ENCODE data around the gene CSTF2. TPM values are rescaled to one million over a fixed set of nuclear protein-coding genes. Genes with fewer than 3 reads are reported as not detected.

Gene CSTF2
- total RNA-seq, 3 donors from 2014 or later (not counting 1 experiment from before 2014, with no cell fraction given): 6.6 to 9.5 (median 8.3) TPM

- no peak overlapping the region for H3K27ac ChIP-seq (ENCODE audit: low read length)
- H3K4me1 ChIP-seq (ENCODE audit: control insufficient read depth, insufficient read depth, low read length): no peaks in the 10 kb centered on the region
- intact Hi-C loops (cut with micrococcal nuclease): no loop called here
- Mint-ChIP-seq H3K4me1 (no peaks in the 10 kb centered on the region), H3K4me3 (no peak overlapping the region), H3K9me3 (no peaks in the 10 kb centered on the region), H3K27me3 (ENCODE audit: low read depth in 2 of 2) (peaks cover 4 to 54% of the 10 kb centered on the region in 2 donors), H3K36me3 (no peaks in the 10 kb centered on the region), H3K27ac (no peak overlapping the region)
- no peaks in the 10 kb centered on the region for H3K27me3 ChIP-seq (ENCODE audit: control insufficient read depth, insufficient read depth, low read length)
- H3K4me3 ChIP-seq (ENCODE audit: low read length): no peak overlapping the region
- H3K36me3 ChIP-seq (ENCODE audit: control insufficient read depth, insufficient read depth, low read length): no peaks in the 10 kb centered on the region
- TF ChIP-seq CTCF (IDR thresholded peaks at IDR 0.05): no peak
- no peak for ATAC-seq
- no peaks in the 10 kb centered on the region for H3K9me3 ChIP-seq (ENCODE audit: control insufficient read depth, insufficient read depth, low read length)
- WGBS (ENCODE audit: insufficient coverage): 31% methylated on average over 4 of the region's 6 CpGs
- DNase-seq: no peak
Observed at GRCh38 chrX:100863326-100863864, 43.2 kb downstream of the CSTF2 start.

- TF ChIP-seq CTCF (IDR thresholded peaks at IDR 0.05): no peak
- H3K4me3 Mint-ChIP-seq: no peak overlapping the region
- no peaks in the 10 kb centered on the region for H3K36me3 Mint-ChIP-seq
- H3K4me1 Mint-ChIP-seq: no peaks in the 10 kb centered on the region
- ATAC-seq (no peak), DNase-seq (no peak)
- H3K27me3 Mint-ChIP-seq (ENCODE audit: low read depth in 2 of 2): peaks cover 4 to 39% of the 10 kb centered on the region in 2 donors
- no peaks in the 10 kb centered on the region for H3K9me3 Mint-ChIP-seq
- H3K36me3 ChIP-seq (ENCODE audit: control insufficient read depth, insufficient read depth, low read length): no peaks in the 10 kb centered on the region
- H3K4me1 ChIP-seq (ENCODE audit: control insufficient read depth, insufficient read depth, low read length): no peaks in the 10 kb centered on the region
- no peaks in the 10 kb centered on the region for H3K27me3 ChIP-seq (ENCODE audit: control insufficient read depth, insufficient read depth, low read length)
- WGBS (ENCODE audit: insufficient coverage): no CpG with 5 or more reads among the region's 2 CpGs
- no peak overlapping the region for H3K27ac Mint-ChIP-seq
- intact Hi-C loops (cut with micrococcal nuclease): no loop called here
- no peak overlapping the region for H3K4me3 ChIP-seq (ENCODE audit: low read length)
- H3K27ac ChIP-seq (ENCODE audit: low read length): no peak overlapping the region
- H3K9me3 ChIP-seq (ENCODE audit: control insufficient read depth, insufficient read depth, low read length): no peaks in the 10 kb centered on the region
Observed at GRCh38 chrX:100864657-100865391, 44.6 kb downstream of the CSTF2 start.

GRCh38 chrX:100868273-100868672 lies 48.1 kb downstream of the CSTF2 start:
- no peaks in the 10 kb centered on the region for H3K4me1 Mint-ChIP-seq
- Histone ChIP-seq H3K9me3 (ENCODE audit: control insufficient read depth, insufficient read depth, low read length) (no peaks in the 10 kb centered on the region), H3K27ac (ENCODE audit: low read length) (no peak overlapping the region), H3K4me3 (ENCODE audit: low read length) (no peak overlapping the region), H3K27me3 (ENCODE audit: control insufficient read depth, insufficient read depth, low read length) (no peaks in the 10 kb centered on the region), H3K4me1 (ENCODE audit: control insufficient read depth, insufficient read depth, low read length) (no peaks in the 10 kb centered on the region), H3K36me3 (ENCODE audit: control insufficient read depth, insufficient read depth, low read length) (no peaks in the 10 kb centered on the region)
- no peak overlapping the region for H3K4me3 Mint-ChIP-seq
- intact Hi-C loops (cut with micrococcal nuclease): no loop called here
- H3K9me3 Mint-ChIP-seq: no peaks in the 10 kb centered on the region
- peaks cover 8 to 17% of the 10 kb centered on the region in 2 donors for H3K27me3 Mint-ChIP-seq (ENCODE audit: low read depth in 2 of 2)
- DNase-seq (no peak), ATAC-seq (no peak)
- H3K27ac Mint-ChIP-seq: no peak overlapping the region
- TF ChIP-seq CTCF (IDR thresholded peaks at IDR 0.05): no peak
- 78% methylated on average over 2 of the region's 2 CpGs for WGBS (ENCODE audit: insufficient coverage)
- H3K36me3 Mint-ChIP-seq: no peaks in the 10 kb centered on the region
